HCT116 (cell line): Measurements from ENCODE around the gene TENM4.

Experiments
- CEBPB ChIP-seq: IDR thresholded peaks from 2 replicates; pipeline ENCODE4 v1.6.1; 2012; ENCODE audit warnings: low read depth
- EZH2phosphoT487 ChIP-seq: fragments of 200-600 bp; IDR thresholded peaks from 2 replicates; pipeline ENCODE4 v1.6.1; 2018; ENCODE audit warnings: antibody characterized with exemption, borderline replicate concordance
- JUND ChIP-seq: IDR thresholded peaks from 2 replicates; pipeline ENCODE4 v1.6.1; 2012
- POLR2A ChIP-seq: IDR thresholded peaks from 2 replicates; pipeline ENCODE4 v1.7.0; 2011; ENCODE audit warnings: borderline replicate concordance; ENCODE audit not compliant: insufficient read depth, insufficient read length; ENCODE audit errors: extremely low read depth
- POLR2AphosphoS5 ChIP-seq: IDR thresholded peaks from 2 replicates; pipeline ENCODE4 v1.6.1; 2011; ENCODE audit warnings: mild to moderate bottlenecking, low read depth, low read length, moderate library complexity
- RAD21 ChIP-seq: IDR thresholded peaks from 2 replicates; pipeline ENCODE4 v1.6.1; 2012; ENCODE audit warnings: low read depth, mild to moderate bottlenecking
- REST ChIP-seq: IDR thresholded peaks from 2 replicates; pipeline ENCODE4 v1.6.1; 2012; ENCODE audit warnings: low read depth
- SIN3A ChIP-seq: IDR thresholded peaks from 2 replicates; pipeline ENCODE4 v1.6.1; 2012; ENCODE audit warnings: low read depth
- SP1 ChIP-seq: IDR thresholded peaks from 2 replicates; pipeline ENCODE4 v1.6.1; 2012; ENCODE audit warnings: low read depth
- TCF7L2 ChIP-seq: IDR thresholded peaks from 2 replicates; pipeline ENCODE4 v1.7.0; 2011; ENCODE audit warnings: borderline replicate concordance, inconsistent platforms; ENCODE audit not compliant: insufficient read depth, insufficient read length; ENCODE audit errors: extremely low read depth
- ZBTB33 ChIP-seq: IDR thresholded peaks from 2 replicates; pipeline ENCODE4 v1.6.1; 2011; ENCODE audit warnings: mild to moderate bottlenecking, low read length, moderate library complexity; ENCODE audit not compliant: insufficient replicate concordance; ENCODE audit errors: extremely low read depth
- ZFX ChIP-seq: fragments of 450-650 bp; IDR thresholded peaks from 2 replicates; pipeline ENCODE4 v1.6.1; 2017
- ZNF274 ChIP-seq: fragments of 200-500 bp; sonication (Bioruptor generic); IDR thresholded peaks from 2 replicates; pipeline ENCODE4 v1.6.1; 2014; ENCODE audit warnings: mild to moderate bottlenecking, low read depth, low read length, inconsistent platforms
- TF ChIP-seq, protein P1 (sequence below), 3 experiments: fragments of 200-600 bp in 1 of 3; sonication (generic) in 1 of 3; IDR thresholded peaks in 2 of 3; conservative IDR thresholded peaks in 1 of 3; 2 replicates each; pipeline ENCODE4 v1.5.1; 2012 to 2017; ENCODE audit warnings: low read depth in 2 of 3, low read length in 2 of 3, antibody characterized with exemption in 1 of 3, borderline replicate concordance in 1 of 3, control low read depth in 1 of 3, mild to moderate bottlenecking in 1 of 3, mixed read lengths in 1 of 3, mixed run types in 1 of 3, moderate library complexity in 1 of 3; ENCODE audit not compliant: insufficient read depth in 1 of 3

DNA sequence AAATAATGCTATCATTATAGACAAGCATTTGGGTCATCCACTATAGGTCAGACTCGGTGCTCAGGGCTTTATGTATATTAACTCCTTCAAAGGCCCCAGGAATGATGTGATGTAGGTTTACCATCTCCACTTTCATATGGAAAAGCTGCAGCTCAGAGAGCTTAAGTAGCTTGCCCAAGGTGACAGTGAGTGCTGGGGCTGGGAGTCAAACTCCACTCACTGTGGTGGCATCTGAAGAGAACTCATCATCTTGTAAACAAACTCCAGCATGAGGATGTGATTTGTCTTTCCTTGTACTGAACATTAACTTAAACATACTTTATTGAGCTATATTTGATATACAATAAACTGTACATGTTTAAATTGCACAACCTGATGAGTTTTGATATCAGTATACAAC, 25.4 kb downstream of the TENM4 start:
- TF ChIP-seq, protein P1, sequence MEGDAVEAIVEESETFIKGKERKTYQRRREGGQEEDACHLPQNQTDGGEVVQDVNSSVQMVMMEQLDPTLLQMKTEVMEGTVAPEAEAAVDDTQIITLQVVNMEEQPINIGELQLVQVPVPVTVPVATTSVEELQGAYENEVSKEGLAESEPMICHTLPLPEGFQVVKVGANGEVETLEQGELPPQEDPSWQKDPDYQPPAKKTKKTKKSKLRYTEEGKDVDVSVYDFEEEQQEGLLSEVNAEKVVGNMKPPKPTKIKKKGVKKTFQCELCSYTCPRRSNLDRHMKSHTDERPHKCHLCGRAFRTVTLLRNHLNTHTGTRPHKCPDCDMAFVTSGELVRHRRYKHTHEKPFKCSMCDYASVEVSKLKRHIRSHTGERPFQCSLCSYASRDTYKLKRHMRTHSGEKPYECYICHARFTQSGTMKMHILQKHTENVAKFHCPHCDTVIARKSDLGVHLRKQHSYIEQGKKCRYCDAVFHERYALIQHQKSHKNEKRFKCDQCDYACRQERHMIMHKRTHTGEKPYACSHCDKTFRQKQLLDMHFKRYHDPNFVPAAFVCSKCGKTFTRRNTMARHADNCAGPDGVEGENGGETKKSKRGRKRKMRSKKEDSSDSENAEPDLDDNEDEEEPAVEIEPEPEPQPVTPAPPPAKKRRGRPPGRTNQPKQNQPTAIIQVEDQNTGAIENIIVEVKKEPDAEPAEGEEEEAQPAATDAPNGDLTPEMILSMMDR (IDR thresholded peaks at IDR 0.05 in 2 of 3, conservative IDR thresholded peaks at IDR 0.05 in 1 of 3; ENCODE audit: borderline replicate concordance in 1 of 3, insufficient read depth in 1 of 3, low read depth in 2 of 3, low read length in 2 of 3) = no peak
- TF ChIP-seq POLR2AphosphoS5 (no peak), SIN3A (no peak), ZFX (no peak), POLR2A (no peak), EZH2phosphoT487 (no peak), REST (no peak), JUND (no peak), ZBTB33 (no peak), SP1 (no peak), ZNF274 (no peak), RAD21 (no peak), CEBPB (no peak), TCF7L2 (no peak)
